ENCODE measurements around the gene ARFGAP3. TPM values are rescaled to one million over a fixed set of nuclear protein-coding genes. Genes with fewer than 3 reads are reported as not detected.

ARFGAP3 gene
- total RNA-seq, 2 experiments from 2014 or later, result 19.5 to 21.4 TPM

DNA sequence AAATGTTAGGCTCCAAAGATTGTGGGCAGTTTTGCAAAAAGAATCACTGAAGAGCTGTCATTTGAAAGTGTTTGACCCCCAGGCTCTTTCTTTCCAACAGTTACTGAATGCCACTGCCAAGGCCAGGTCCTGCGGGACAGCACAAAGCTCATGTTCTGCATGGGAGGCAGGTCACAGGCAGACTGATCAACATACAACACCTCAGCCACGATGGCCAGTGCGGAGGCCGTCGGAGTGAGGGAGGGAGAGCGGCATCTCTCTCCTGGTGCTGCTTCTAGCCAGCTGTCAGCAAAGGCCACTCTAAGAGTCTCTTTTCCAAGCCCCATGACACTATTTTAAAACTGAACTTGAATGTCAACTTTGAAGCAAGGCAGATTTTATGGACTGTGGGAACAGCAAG, 49.9 kb downstream of the ARFGAP3 start:
- no peaks in the 10 kb centered on the region for H3K4me1 ChIP-seq (ENCODE audit: insufficient read depth, low read length)
- no peaks in the 10 kb centered on the region for H3K27me3 ChIP-seq (ENCODE audit: control insufficient read depth in 1 of 2, insufficient read depth in 2 of 2, low read length in 2 of 2)
- CTCF ChIA-PET, result interaction anchor here (0.6 kb wide), 1 partner anchor 1186 kb away, joined by 3 read pairs; no protein-coding TSS in a partner anchor
- DNase-seq (no peak), ATAC-seq (ENCODE audit: poor library complexity) (no peak)
- Mint-ChIP-seq H3K4me1 (ENCODE audit: low read depth) (no peaks in the 10 kb centered on the region), H3K9me3 (no peaks in the 10 kb centered on the region), H3K27me3 (no peaks in the 10 kb centered on the region), H3K27ac (no peak overlapping the region), H3K4me3 (no peak overlapping the region), H3K36me3 (ENCODE audit: low read depth) (peaks cover 71% of the 10 kb centered on the region)
- TF ChIP-seq, protein P1, sequence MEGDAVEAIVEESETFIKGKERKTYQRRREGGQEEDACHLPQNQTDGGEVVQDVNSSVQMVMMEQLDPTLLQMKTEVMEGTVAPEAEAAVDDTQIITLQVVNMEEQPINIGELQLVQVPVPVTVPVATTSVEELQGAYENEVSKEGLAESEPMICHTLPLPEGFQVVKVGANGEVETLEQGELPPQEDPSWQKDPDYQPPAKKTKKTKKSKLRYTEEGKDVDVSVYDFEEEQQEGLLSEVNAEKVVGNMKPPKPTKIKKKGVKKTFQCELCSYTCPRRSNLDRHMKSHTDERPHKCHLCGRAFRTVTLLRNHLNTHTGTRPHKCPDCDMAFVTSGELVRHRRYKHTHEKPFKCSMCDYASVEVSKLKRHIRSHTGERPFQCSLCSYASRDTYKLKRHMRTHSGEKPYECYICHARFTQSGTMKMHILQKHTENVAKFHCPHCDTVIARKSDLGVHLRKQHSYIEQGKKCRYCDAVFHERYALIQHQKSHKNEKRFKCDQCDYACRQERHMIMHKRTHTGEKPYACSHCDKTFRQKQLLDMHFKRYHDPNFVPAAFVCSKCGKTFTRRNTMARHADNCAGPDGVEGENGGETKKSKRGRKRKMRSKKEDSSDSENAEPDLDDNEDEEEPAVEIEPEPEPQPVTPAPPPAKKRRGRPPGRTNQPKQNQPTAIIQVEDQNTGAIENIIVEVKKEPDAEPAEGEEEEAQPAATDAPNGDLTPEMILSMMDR (IDR thresholded peaks at IDR 0.05), result no peak
- H3K27ac ChIP-seq (ENCODE audit: low read depth in 1 of 2, low read length in 2 of 2), result no peak overlapping the region
- POLR2A ChIA-PET, result no interaction called here
- H3K9me3 ChIP-seq (ENCODE audit: control insufficient read depth in 1 of 2, insufficient read depth in 1 of 2, low read length in 2 of 2), result no peaks in the 10 kb centered on the region
- no peak overlapping the region for H3K4me3 ChIP-seq (ENCODE audit: low read length)
- intact Hi-C loops (cut with DNase I, micrococcal nuclease), result no loop called here
- H3K36me3 ChIP-seq (ENCODE audit: insufficient read depth, low read length), result peaks cover 62% of the 10 kb centered on the region

- Histone ChIP-seq H3K4me1 (ENCODE audit: insufficient read depth, low read length) (no peaks in the 10 kb centered on the region), H3K36me3 (ENCODE audit: insufficient read depth, low read length) (peaks cover 66% of the 10 kb centered on the region), H3K27me3 (ENCODE audit: control insufficient read depth in 1 of 2, insufficient read depth in 2 of 2, low read length in 2 of 2) (no peaks in the 10 kb centered on the region), H3K9me3 (ENCODE audit: control insufficient read depth in 1 of 2, insufficient read depth in 1 of 2, low read length in 2 of 2) (no peaks in the 10 kb centered on the region), H3K27ac (ENCODE audit: low read depth in 1 of 2, low read length in 2 of 2) (no peak overlapping the region), H3K4me3 (ENCODE audit: low read length) (no peak overlapping the region)
- H3K27me3 Mint-ChIP-seq, result no peaks in the 10 kb centered on the region
- DNase-seq (no peak), ATAC-seq (ENCODE audit: poor library complexity) (no peak)
- H3K4me1 Mint-ChIP-seq (ENCODE audit: low read depth), result no peaks in the 10 kb centered on the region
- peaks cover 70% of the 10 kb centered on the region for H3K36me3 Mint-ChIP-seq (ENCODE audit: low read depth)
- TF ChIP-seq, protein P1 (IDR thresholded peaks at IDR 0.05), result no peak
- intact Hi-C loops (cut with DNase I, micrococcal nuclease), result no loop called here
- ChIA-PET CTCF (no interaction called here), POLR2A (no interaction called here)
- no peak overlapping the region for H3K4me3 Mint-ChIP-seq
- H3K9me3 Mint-ChIP-seq, result no peaks in the 10 kb centered on the region
- H3K27ac Mint-ChIP-seq, result no peak overlapping the region
Measured at GRCh38 chr22:42805998-42806830, 50.9 kb downstream of the ARFGAP3 start.

- H3K9me3 ChIP-seq (ENCODE audit: control insufficient read depth in 1 of 2, insufficient read depth in 1 of 2, low read length in 2 of 2), result no peaks in the 10 kb centered on the region
- ChIA-PET POLR2A (interaction anchor here (0.6 kb wide), 1 partner anchor 246 kb away, joined by 3 read pairs; no protein-coding TSS in a partner anchor), CTCF (interaction anchor here (0.9 kb wide), 1 partner anchor 62 kb away, joined by 3 read pairs; no protein-coding TSS in a partner anchor)
- Mint-ChIP-seq H3K4me1 (ENCODE audit: low read depth) (no peaks in the 10 kb centered on the region), H3K27ac (no peak overlapping the region), H3K4me3 (no peak overlapping the region), H3K36me3 (ENCODE audit: low read depth) (peaks cover 69% of the 10 kb centered on the region), H3K9me3 (no peaks in the 10 kb centered on the region), H3K27me3 (no peaks in the 10 kb centered on the region)
- H3K4me3 ChIP-seq (ENCODE audit: low read length), result no peak overlapping the region
- TF ChIP-seq, protein P1 (IDR thresholded peaks at IDR 0.05), result no peak
- ATAC-seq (ENCODE audit: poor library complexity) (no peak), DNase-seq (no peak)
- intact Hi-C loops (cut with DNase I, micrococcal nuclease), result no loop called here
- H3K27ac ChIP-seq (ENCODE audit: low read depth in 1 of 2, low read length in 2 of 2), result no peak overlapping the region
- H3K36me3 ChIP-seq (ENCODE audit: insufficient read depth, low read length), result peaks cover 66% of the 10 kb centered on the region
- no peaks in the 10 kb centered on the region for H3K27me3 ChIP-seq (ENCODE audit: control insufficient read depth in 1 of 2, insufficient read depth in 2 of 2, low read length in 2 of 2)
- no peaks in the 10 kb centered on the region for H3K4me1 ChIP-seq (ENCODE audit: insufficient read depth, low read length)
Measured at GRCh38 chr22:42805016-42805997, 51.8 kb downstream of the ARFGAP3 start.
